GM03348 (cell line): ENCODE results near the gene MACROH2A1.

Experiments
- DNase-seq: peaks from one replicate; pipeline ENCODE4 v3.0.0; 2012; ENCODE audit warnings: low spot score

Gene MACROH2A1

DNA sequence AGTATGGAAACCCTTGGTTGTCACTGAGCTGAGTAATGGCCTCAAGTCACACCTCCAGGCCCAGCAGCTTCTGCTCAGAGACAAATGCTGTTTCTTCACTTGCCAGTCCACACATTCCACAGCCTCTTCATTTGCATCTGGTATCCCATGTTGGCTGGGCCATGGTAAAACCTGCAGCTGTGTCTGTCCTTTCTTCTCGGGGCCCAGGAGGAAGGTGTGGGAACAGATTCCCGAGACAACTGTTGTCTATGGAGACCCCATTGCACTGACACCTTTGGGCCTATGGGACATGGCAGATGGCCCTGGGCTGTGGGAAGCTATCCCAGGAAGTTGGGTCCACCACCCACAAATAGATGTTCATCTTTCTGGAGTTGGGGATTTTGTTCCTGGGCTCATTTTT, 85.1 kb downstream of the MACROH2A1 start:
- no peak for DNase-seq

GRCh38 chr5:135313405-135313804, 85.6 kb downstream of the MACROH2A1 start:
- DNase-seq, result no peak

GRCh38 chr5:135312255-135312935, 86.6 kb downstream of the MACROH2A1 start:
- no peak for DNase-seq

GRCh38 chr5:135310328-135310989, 88.6 kb downstream of the MACROH2A1 start:
- peak; percentile 36 for DNase-seq

DNA sequence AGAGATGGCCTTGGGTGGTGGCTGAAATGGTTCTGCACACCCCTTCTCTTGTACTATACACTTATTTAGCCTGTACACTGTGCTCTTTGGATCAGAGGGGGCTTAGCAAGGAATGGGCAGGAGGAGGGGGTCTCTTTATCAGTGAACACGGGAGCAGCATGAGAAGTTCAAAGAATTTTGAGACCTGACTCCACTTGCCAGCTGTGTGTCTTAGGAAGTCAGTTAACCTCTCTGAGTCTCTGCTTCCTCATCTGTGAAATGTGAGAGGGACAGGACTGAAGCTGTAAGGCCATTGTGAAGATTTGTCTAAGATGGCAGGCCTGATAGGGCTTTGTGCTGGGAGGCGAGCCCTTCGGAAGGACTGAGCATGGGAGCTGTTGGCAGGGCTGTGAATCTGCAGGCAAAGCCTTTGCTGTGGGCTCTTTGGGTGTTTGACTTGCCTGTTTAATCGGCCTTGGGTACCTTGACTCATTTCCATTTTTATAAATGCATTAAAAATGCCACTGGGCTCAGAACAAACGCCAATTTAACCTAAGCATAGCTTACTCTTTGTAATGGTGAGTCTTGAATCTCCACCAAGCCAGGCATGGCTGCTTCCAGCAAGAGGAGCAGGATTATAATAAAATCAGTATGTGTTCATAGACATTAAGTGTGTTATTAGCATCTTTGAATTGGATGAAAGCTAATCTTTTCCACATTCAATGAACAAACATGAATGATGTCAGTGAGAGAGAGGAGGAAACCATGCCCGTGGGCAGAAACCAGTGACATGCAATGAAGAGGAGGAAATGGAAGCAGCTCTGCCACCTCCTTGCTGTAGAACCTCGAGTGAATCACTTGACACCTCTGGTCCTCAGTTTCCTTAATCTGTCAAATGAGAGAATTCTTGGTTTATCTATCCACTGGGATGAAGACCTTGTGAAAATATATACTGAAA, 89.4 kb downstream of the MACROH2A1 start:
- no peak for DNase-seq

GRCh38 chr5:135308752-135309151, 90.3 kb downstream of the MACROH2A1 start:
- no peak for DNase-seq

GRCh38 chr5:135308245-135308644, 90.8 kb downstream of the MACROH2A1 start:
- DNase-seq, result no peak

- DNase-seq, result no peak
Observed at GRCh38 chr5:135307143-135307903, 91.7 kb downstream of the MACROH2A1 start.

- no peak for DNase-seq
Observed at GRCh38 chr5:135306557-135306956, 92.5 kb downstream of the MACROH2A1 start.

DNA sequence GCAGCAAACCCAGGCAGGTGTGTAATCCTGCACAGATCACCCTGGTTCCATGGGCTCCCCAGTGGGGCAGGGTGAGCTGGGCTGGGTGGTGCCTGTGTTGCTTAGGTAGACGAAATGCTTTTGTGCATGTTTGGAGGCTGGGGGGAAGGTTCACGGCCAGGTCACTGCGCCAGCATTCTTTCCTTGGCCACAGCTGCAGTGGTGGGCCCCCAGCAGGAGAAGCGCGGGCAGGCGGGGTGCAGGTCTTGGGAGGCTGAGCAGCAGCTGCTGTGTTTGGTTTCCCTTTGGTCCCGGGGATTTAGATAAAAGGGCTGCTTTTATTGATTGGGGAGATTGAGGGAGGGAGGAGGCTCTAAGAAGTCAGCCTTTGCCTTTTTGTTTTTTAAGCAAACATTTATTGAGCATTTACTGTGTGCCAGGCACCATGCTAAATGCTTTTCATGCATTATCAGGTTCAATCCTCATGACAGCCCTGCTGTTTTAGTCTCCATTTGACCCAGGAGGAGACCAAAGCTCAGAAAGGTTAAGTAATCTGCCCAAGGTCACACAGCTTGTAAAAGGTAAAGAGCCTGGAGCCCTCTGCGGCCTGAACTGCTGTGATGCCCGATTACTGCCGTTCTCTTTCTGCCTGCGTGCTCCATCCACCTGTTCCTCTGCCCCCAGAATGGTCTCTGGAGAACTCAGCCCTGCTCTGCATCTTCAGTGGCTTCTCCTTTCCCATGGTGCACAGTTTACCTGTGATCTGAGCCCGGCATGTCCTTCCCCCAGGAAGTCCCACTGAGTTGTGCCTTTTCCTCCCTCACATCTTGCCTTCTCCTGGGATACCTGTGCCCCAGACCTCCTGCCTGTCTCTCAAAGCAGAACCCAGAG, 94.4 kb downstream of the MACROH2A1 start:
- no peak for DNase-seq

GRCh38 chr5:135303582-135304173, 95.4 kb downstream of the MACROH2A1 start:
- DNase-seq, result no peak

- DNase-seq, result no peak
Observed at GRCh38 chr5:135296900-135297816, 101.9 kb downstream of the MACROH2A1 start.

- DNase-seq, result no peak
Observed at GRCh38 chr5:135295852-135296251, 103.2 kb downstream of the MACROH2A1 start.

DNA sequence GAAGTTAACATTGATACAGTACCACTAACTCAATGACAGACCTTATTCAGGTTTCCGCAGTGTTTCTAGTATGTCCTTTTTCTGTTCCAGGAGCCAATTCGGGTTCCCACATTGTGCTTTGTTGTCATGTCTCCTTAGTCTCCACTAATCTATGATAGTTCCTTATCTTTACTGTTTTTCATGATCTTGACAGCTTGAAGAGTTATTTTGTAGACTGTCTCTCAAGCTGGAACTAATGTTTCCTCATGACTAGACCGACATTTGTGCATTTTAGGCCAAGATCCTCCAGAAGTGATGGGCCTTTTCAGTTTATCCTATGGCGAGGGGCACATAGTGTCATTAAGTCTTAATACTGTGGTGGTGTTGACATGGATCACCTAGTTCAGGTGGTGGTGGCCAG, 104.2 kb downstream of the MACROH2A1 start:
- DNase-seq, result no peak

- no peak for DNase-seq
Observed at GRCh38 chr5:135289651-135290050, 109.4 kb downstream of the MACROH2A1 start.

- DNase-seq, result no peak
Observed at GRCh38 chr5:135287551-135287950, 111.5 kb downstream of the MACROH2A1 start.
